ENCODE measurements around the gene TUB. TPM values are rescaled to one million over a fixed set of nuclear protein-coding genes. Genes with fewer than 3 reads are reported as not detected.

Gene TUB
- total RNA-seq, 8 experiments from 2014 or later, result 0.76 to 57.2 (median 25.7) TPM

GRCh38 chr11:8036986-8037385, 44.0 kb upstream of the TUB start:
- no peak for ATAC-seq (replicated peaks in 6 of 8)

GRCh38 chr11:8038393-8038792, 42.6 kb upstream of the TUB start:
- WGBS, 10 experiments, result 0 to 50% (median 23%) methylated on average over 1 to 6 of the region's 8 CpGs; no CpG with 5 or more reads in 1 of the 10 experiments
- no peak overlapping the region for H3K4me3 ChIP-seq
- H3K4me1 ChIP-seq (replicated peaks in 1 of 2), result peaks cover 43 to 52% of the 10 kb centered on the region in 2 donors
- in situ Hi-C loops (cut with MboI; ENCODE audit: low pct_unique_long_range_greater_than_20kb in 2 of 9, low sequenced_read_pairs in 9 of 9, unreplicated experiment in 9 of 9), result loop anchor here in 2 of 9 experiments (10.0 to 25.0 kb wide), 2 partner anchors 46 to 524 kb away; partner anchors contain the start of gene TUB (in 1 of the 2)
- H3K27ac ChIP-seq, result peak overlapping the region in 1 of 2 donors; percentile 42
- peak in 5 of 8 experiments; percentile 88 to 93 (median 91) for ATAC-seq (replicated peaks in 6 of 8)

More at GRCh38 chr11:8036986-8037385, 44.0 kb upstream of the TUB start:
- WGBS, 10 experiments, result 50 to 100% (median 100%) methylated on average over 1 to 2 of the region's 5 CpGs; no CpG with 5 or more reads in 4 of the 10 experiments
- H3K4me3 ChIP-seq, result no peak overlapping the region
- no peak overlapping the region for H3K27ac ChIP-seq
- in situ Hi-C loops (cut with MboI; ENCODE audit: low pct_unique_long_range_greater_than_20kb in 2 of 9, low sequenced_read_pairs in 9 of 9, unreplicated experiment in 9 of 9), result loop anchor here in 2 of 9 experiments (10.0 to 25.0 kb wide), 2 partner anchors 48 to 525 kb away; partner anchors contain the start of gene TUB (in 1 of the 2)
- H3K4me1 ChIP-seq (replicated peaks in 1 of 2), result peaks cover 45 to 62% of the 10 kb centered on the region in 2 donors

- H3K27ac ChIP-seq, result peak overlapping the region in 1 of 2 donors; percentile 2
- no peak overlapping the region for H3K4me3 ChIP-seq
- H3K4me1 ChIP-seq (replicated peaks in 1 of 2), result peaks cover 43 to 46% of the 10 kb centered on the region in 2 donors
- peak in 3 of 8 experiments; percentile 2 to 4 (median 3) for ATAC-seq (replicated peaks in 6 of 8)
- 44 to 90% (median 72%) methylated on average over 2 to 7 of the region's 12 CpGs; no CpG with 5 or more reads in 5 of the 10 experiments for WGBS, 10 experiments
- in situ Hi-C loops (cut with MboI; ENCODE audit: low pct_unique_long_range_greater_than_20kb in 2 of 9, low sequenced_read_pairs in 9 of 9, unreplicated experiment in 9 of 9), result loop anchor here in 2 of 9 experiments (10.0 to 25.0 kb wide), 2 partner anchors 46 to 523 kb away; partner anchors contain the start of gene TUB (in 1 of the 2)
Measured at GRCh38 chr11:8038811-8039529, 42.0 kb upstream of the TUB start.

- no peak overlapping the region for H3K4me3 ChIP-seq
- ATAC-seq (replicated peaks in 6 of 8), result no peak
- H3K27ac ChIP-seq, result no peak overlapping the region
- WGBS, 10 experiments, result 60 to 80% methylated on average over 1 of the region's 10 CpGs; no CpG with 5 or more reads in 8 of the 10 experiments
- in situ Hi-C loops (cut with MboI; ENCODE audit: low pct_unique_long_range_greater_than_20kb in 2 of 9, low sequenced_read_pairs in 9 of 9, unreplicated experiment in 9 of 9), result loop anchor here in 2 of 9 experiments (10.0 to 25.0 kb wide), 2 partner anchors 45 to 523 kb away; partner anchors contain the start of gene TUB (in 1 of the 2)
- peaks cover 38 to 39% of the 10 kb centered on the region in 2 donors for H3K4me1 ChIP-seq (replicated peaks in 1 of 2)
Measured at GRCh38 chr11:8039530-8040260, 41.3 kb upstream of the TUB start.

- H3K27ac ChIP-seq, result no peak overlapping the region
- no peak for ATAC-seq (replicated peaks in 6 of 8)
- in situ Hi-C loops (cut with MboI; ENCODE audit: low pct_unique_long_range_greater_than_20kb in 2 of 9, low sequenced_read_pairs in 9 of 9, unreplicated experiment in 9 of 9), result loop anchor here in 1 of 9 experiments (25.0 kb wide), 1 partner anchor 522 kb away; no protein-coding TSS in a partner anchor
- WGBS, 10 experiments, result 33 to 94% (median 89%) methylated on average over 2 to 3 of the region's 4 CpGs; no CpG with 5 or more reads in 5 of the 10 experiments
- H3K4me1 ChIP-seq (replicated peaks in 1 of 2), result peaks cover 31 to 32% of the 10 kb centered on the region in 2 donors
- H3K4me3 ChIP-seq, result no peak overlapping the region
Measured at GRCh38 chr11:8040261-8040920, 40.6 kb upstream of the TUB start.

GRCh38 chr11:8040921-8041285, 40.1 kb upstream of the TUB start:
- no peak overlapping the region for H3K4me3 ChIP-seq

GRCh38 chr11:8041576-8041975, 39.4 kb upstream of the TUB start:
- ATAC-seq (replicated peaks in 6 of 8), result no peak
- in situ Hi-C loops (cut with MboI; ENCODE audit: low pct_unique_long_range_greater_than_20kb in 2 of 9, low sequenced_read_pairs in 9 of 9, unreplicated experiment in 9 of 9), result loop anchor here in 1 of 9 experiments (25.0 kb wide), 1 partner anchor 521 kb away; no protein-coding TSS in a partner anchor
- 57 to 100% (median 86%) methylated on average over 1 to 4 of the region's 4 CpGs; no CpG with 5 or more reads in 5 of the 10 experiments for WGBS, 10 experiments

More at GRCh38 chr11:8040921-8041285, 40.1 kb upstream of the TUB start:
- Histone ChIP-seq H3K4me1 (replicated peaks in 1 of 2) (peaks cover 26 to 27% of the 10 kb centered on the region in 2 donors), H3K27ac (no peak overlapping the region)
- in situ Hi-C loops (cut with MboI; ENCODE audit: low pct_unique_long_range_greater_than_20kb in 2 of 9, low sequenced_read_pairs in 9 of 9, unreplicated experiment in 9 of 9), result loop anchor here in 1 of 9 experiments (25.0 kb wide), 1 partner anchor 521 kb away; no protein-coding TSS in a partner anchor
- WGBS, 10 experiments, result 67 to 100% (median 83%) methylated on average over 1 of the region's 2 CpGs; no CpG with 5 or more reads in 6 of the 10 experiments
- ATAC-seq (replicated peaks in 6 of 8), result no peak

GRCh38 chr11:8043756-8044155, 37.3 kb upstream of the TUB start:
- no peak for ATAC-seq (replicated peaks in 6 of 8)
- H3K4me1 ChIP-seq (replicated peaks in 1 of 2), result peaks cover 6 to 9% of the 10 kb centered on the region in 2 donors
- in situ Hi-C loops (cut with MboI; ENCODE audit: low pct_unique_long_range_greater_than_20kb in 2 of 9, low sequenced_read_pairs in 9 of 9, unreplicated experiment in 9 of 9), result loop anchor here in 1 of 9 experiments (25.0 kb wide), 1 partner anchor 519 kb away; no protein-coding TSS in a partner anchor
- no peak overlapping the region for H3K4me3 ChIP-seq
- 0 to 90% (median 62%) methylated on average over 1 to 2 of the region's 2 CpGs for WGBS, 10 experiments
- H3K27ac ChIP-seq, result no peak overlapping the region

More at GRCh38 chr11:8041576-8041975, 39.4 kb upstream of the TUB start:
- Histone ChIP-seq H3K4me3 (no peak overlapping the region), H3K27ac (no peak overlapping the region), H3K4me1 (replicated peaks in 1 of 2) (peaks cover 20% of the 10 kb centered on the region in 2 donors)

- Histone ChIP-seq H3K4me1 (replicated peaks in 1 of 2) (no peaks in the 10 kb centered on the region), H3K4me3 (no peak overlapping the region), H3K27ac (no peak overlapping the region)
- 0 to 78% (median 54%) methylated on average over 1 to 4 of the region's 4 CpGs; no CpG with 5 or more reads in 1 of the 10 experiments for WGBS, 10 experiments
- in situ Hi-C loops (cut with MboI; ENCODE audit: low pct_unique_long_range_greater_than_20kb in 2 of 9, low sequenced_read_pairs in 9 of 9, unreplicated experiment in 9 of 9), result loop anchor here in 1 of 9 experiments (25.0 kb wide), 1 partner anchor 516 kb away; no protein-coding TSS in a partner anchor
- ATAC-seq (replicated peaks in 6 of 8), result no peak
Measured at GRCh38 chr11:8045839-8046238, 35.2 kb upstream of the TUB start.

GRCh38 chr11:8047382-8047781, 33.6 kb upstream of the TUB start:
- in situ Hi-C loops (cut with MboI; ENCODE audit: low pct_unique_long_range_greater_than_20kb in 2 of 9, low sequenced_read_pairs in 9 of 9, unreplicated experiment in 9 of 9), result loop anchor here in 1 of 9 experiments (25.0 kb wide), 1 partner anchor 515 kb away; no protein-coding TSS in a partner anchor
- no peak overlapping the region for H3K4me3 ChIP-seq
- no peak overlapping the region for H3K27ac ChIP-seq
- no peak for ATAC-seq (replicated peaks in 6 of 8)
- WGBS, 10 experiments, result 0 to 86% (median 60%) methylated on average over 1 to 2 of the region's 3 CpGs; no CpG with 5 or more reads in 3 of the 10 experiments
- no peaks in the 10 kb centered on the region for H3K4me1 ChIP-seq (replicated peaks in 1 of 2)

GRCh38 chr11:8049084-8049483, 31.9 kb upstream of the TUB start:
- in situ Hi-C loops (cut with MboI; ENCODE audit: low pct_unique_long_range_greater_than_20kb in 2 of 9, low sequenced_read_pairs in 9 of 9, unreplicated experiment in 9 of 9), result loop anchor here in 1 of 9 experiments (25.0 kb wide), 1 partner anchor 513 kb away; no protein-coding TSS in a partner anchor
- ATAC-seq (replicated peaks in 6 of 8), result no peak
- H3K4me3 ChIP-seq, result no peak overlapping the region
- no peaks in the 10 kb centered on the region for H3K4me1 ChIP-seq (replicated peaks in 1 of 2)
- WGBS, 10 experiments, result 42 to 92% (median 83%) methylated on average over 1 to 3 of the region's 3 CpGs; no CpG with 5 or more reads in 1 of the 10 experiments
- no peak overlapping the region for H3K27ac ChIP-seq

Measured in motor neuron (in vitro differentiated cells).